Gastrocnemius medialis (tissue), 4 donors: Measurements from ENCODE around the gene B3GNT2.

Source experiments
- CTCF ChIP-seq, 5 experiments: fragments of 450-650 bp in 3 of 5; fragments of 200-600 bp in 2 of 5; sonication (generic) in 2 of 5; IDR thresholded peaks in 4 of 5; conservative IDR thresholded peaks in 1 of 5; 1 replicate in 4 of 5; 2 replicates in 1 of 5; pipeline ENCODE4 v1.5.1; 2016 to 2019; ENCODE audit warnings: antibody characterized with exemption in 5 of 5, mild to moderate bottlenecking in 3 of 5, moderate library complexity in 3 of 5
- POLR2A ChIP-seq, 2 donors: fragments of 450-650 bp; IDR thresholded peaks; one replicate each; pipeline ENCODE4 v1.6.1; 2017; ENCODE audit warnings: antibody characterized with exemption in 2 of 2, mild to moderate bottlenecking in 2 of 2, moderate library complexity in 2 of 2

GRCh38 chr2:62222674-62223073, 26.8 kb downstream of the B3GNT2 start:
- no peak for TF ChIP-seq CTCF (IDR thresholded peaks at IDR 0.05 in 4 of 5, conservative IDR thresholded peaks at IDR 0.05 in 1 of 5)
- TF ChIP-seq POLR2A (IDR thresholded peaks at IDR 0.05) = no peak
